Measurements from ENCODE around the gene GRID2. TPM values are rescaled to one million over a fixed set of nuclear protein-coding genes. Genes with fewer than 3 reads are reported as not detected.
"Not testable (repeated sequence)": the region's sequence is repeated elsewhere in the genome, so short reads cannot be mapped to it uniquely, and the experiment has no call there.

GRID2 gene
- total and polyA plus RNA-seq, 5 experiments from 2014 or later = not detected

GRCh38 chr4:93327346-93327745 lies 1023.6 kb downstream of the GRID2 start:
- no peaks in the 10 kb centered on the region for H3K27me3 Mint-ChIP-seq
- POLR2A ChIA-PET = no interaction called here
- no peaks in the 10 kb centered on the region for H3K4me1 Mint-ChIP-seq
- no peaks in the 10 kb centered on the region for H3K36me3 Mint-ChIP-seq
- no peak for DNase-seq
- ATAC-seq = no peak
- H3K27ac Mint-ChIP-seq = no peak overlapping the region
- no peak overlapping the region for H3K4me3 Mint-ChIP-seq
- H3K9me3 Mint-ChIP-seq = peaks cover 0 to 25% (median 10%) of the 10 kb centered on the region in 9 donors

GRCh38 chr4:93334003-93334402 lies 1030.2 kb downstream of the GRID2 start:
- DNase-seq = no peak
- ATAC-seq = no peak
- POLR2A ChIA-PET = no interaction called here
- Mint-ChIP-seq H3K36me3 (no peaks in the 10 kb centered on the region), H3K4me1 (no peaks in the 10 kb centered on the region), H3K4me3 (no peak overlapping the region), H3K9me3 (peaks cover 0 to 7% (median 0%) of the 10 kb centered on the region in 9 donors), H3K27me3 (no peaks in the 10 kb centered on the region), H3K27ac (no peak overlapping the region)

- ATAC-seq (no peak), DNase-seq (no peak)
- no peak overlapping the region for H3K27ac Mint-ChIP-seq
- POLR2A ChIA-PET = no interaction called here
- no peaks in the 10 kb centered on the region for H3K36me3 Mint-ChIP-seq
- no peaks in the 10 kb centered on the region for H3K27me3 Mint-ChIP-seq
- no peaks in the 10 kb centered on the region for H3K4me1 Mint-ChIP-seq
- H3K9me3 Mint-ChIP-seq = peaks cover 0 to 12% (median 0%) of the 10 kb centered on the region in 9 donors
- H3K4me3 Mint-ChIP-seq = no peak overlapping the region
Observed at GRCh38 chr4:93337196-93337595, 1033.4 kb downstream of the GRID2 start.

GRCh38 chr4:93342738-93343137 lies 1039.0 kb downstream of the GRID2 start:
- Mint-ChIP-seq H3K4me1 (no peaks in the 10 kb centered on the region), H3K36me3 (no peaks in the 10 kb centered on the region), H3K27me3 (no peaks in the 10 kb centered on the region), H3K4me3 (no peak overlapping the region), H3K27ac (no peak overlapping the region), H3K9me3 (peaks cover 0 to 12% (median 2%) of the 10 kb centered on the region in 9 donors)
- DNase-seq (no peak), ATAC-seq (no peak)
- POLR2A ChIA-PET = no interaction called here

- no peak overlapping the region for H3K27ac Mint-ChIP-seq
- POLR2A ChIA-PET = no interaction called here
- no peak for ATAC-seq
- DNase-seq = no peak
- H3K36me3 Mint-ChIP-seq = no peaks in the 10 kb centered on the region
- no peaks in the 10 kb centered on the region for H3K4me1 Mint-ChIP-seq
- no peak overlapping the region for H3K4me3 Mint-ChIP-seq
- no peaks in the 10 kb centered on the region for H3K27me3 Mint-ChIP-seq
- H3K9me3 Mint-ChIP-seq = peaks cover 0 to 8% (median 1%) of the 10 kb centered on the region in 9 donors
Observed at GRCh38 chr4:93346840-93347239, 1043.1 kb downstream of the GRID2 start.

GRCh38 chr4:93348896-93349295 lies 1045.1 kb downstream of the GRID2 start:
- POLR2A ChIA-PET = no interaction called here
- ATAC-seq = no peak
- H3K4me1 Mint-ChIP-seq = no peaks in the 10 kb centered on the region

GRCh38 chr4:93351846-93352245 lies 1048.1 kb downstream of the GRID2 start:
- DNase-seq (no peak), ATAC-seq (no peak)
- H3K36me3 Mint-ChIP-seq = no peaks in the 10 kb centered on the region
- peaks cover 0 to 10% (median 2%) of the 10 kb centered on the region in 9 donors for H3K9me3 Mint-ChIP-seq
- no peak overlapping the region for H3K27ac Mint-ChIP-seq
- H3K4me3 Mint-ChIP-seq = no peak overlapping the region
- POLR2A ChIA-PET = no interaction called here
- no peaks in the 10 kb centered on the region for H3K27me3 Mint-ChIP-seq
- no peaks in the 10 kb centered on the region for H3K4me1 Mint-ChIP-seq

More at GRCh38 chr4:93348896-93349295, 1045.1 kb downstream of the GRID2 start:
- no peak overlapping the region for H3K27ac Mint-ChIP-seq
- H3K9me3 Mint-ChIP-seq = peaks cover 0 to 10% (median 1%) of the 10 kb centered on the region in 9 donors
- DNase-seq = no peak
- H3K36me3 Mint-ChIP-seq = no peaks in the 10 kb centered on the region
- no peak overlapping the region for H3K4me3 Mint-ChIP-seq
- H3K27me3 Mint-ChIP-seq = no peaks in the 10 kb centered on the region

- Mint-ChIP-seq H3K27me3 (no peaks in the 10 kb centered on the region), H3K4me1 (no peaks in the 10 kb centered on the region), H3K9me3 (peaks cover 0 to 10% (median 2%) of the 10 kb centered on the region in 9 donors), H3K4me3 (no peak overlapping the region), H3K27ac (no peak overlapping the region), H3K36me3 (no peaks in the 10 kb centered on the region)
- POLR2A ChIA-PET = no interaction called here
- ATAC-seq (no peak), DNase-seq (no peak)
Observed at GRCh38 chr4:93355411-93355810, 1051.6 kb downstream of the GRID2 start.

- Mint-ChIP-seq H3K27me3 (no peaks in the 10 kb centered on the region), H3K4me3 (no peak overlapping the region), H3K4me1 (no peaks in the 10 kb centered on the region), H3K36me3 (no peaks in the 10 kb centered on the region), H3K9me3 (peaks cover 0 to 9% (median 2%) of the 10 kb centered on the region in 9 donors), H3K27ac (no peak overlapping the region)
- DNase-seq = no peak
- POLR2A ChIA-PET = no interaction called here
- no peak for ATAC-seq
Observed at GRCh38 chr4:93359586-93359985, 1055.8 kb downstream of the GRID2 start.

GRCh38 chr4:93366169-93366755 lies 1062.5 kb downstream of the GRID2 start:
- peaks cover 0 to 38% (median 4%) of the 10 kb centered on the region in 9 donors for H3K9me3 Mint-ChIP-seq
- H3K4me1 Mint-ChIP-seq, ATAC-seq, H3K4me3 Mint-ChIP-seq, H3K27me3 Mint-ChIP-seq, POLR2A ChIA-PET, H3K36me3 Mint-ChIP-seq, H3K27ac Mint-ChIP-seq, DNase-seq: not testable (repeated sequence)

GRCh38 chr4:93368968-93369367 lies 1065.2 kb downstream of the GRID2 start:
- Mint-ChIP-seq H3K27me3 (no peaks in the 10 kb centered on the region), H3K36me3 (no peaks in the 10 kb centered on the region), H3K9me3 (peaks cover 0 to 32% (median 6%) of the 10 kb centered on the region in 9 donors), H3K4me3 (no peak overlapping the region), H3K4me1 (peaks cover 0 to 2% (median 0%) of the 10 kb centered on the region in 4 donors), H3K27ac (no peak overlapping the region)
- no peak for ATAC-seq
- DNase-seq = no peak
- POLR2A ChIA-PET = no interaction called here

- H3K36me3 Mint-ChIP-seq = no peaks in the 10 kb centered on the region
- DNase-seq (no peak), ATAC-seq (no peak)
- H3K27ac Mint-ChIP-seq = no peak overlapping the region
- H3K4me3 Mint-ChIP-seq = no peak overlapping the region
- H3K27me3 Mint-ChIP-seq = no peaks in the 10 kb centered on the region
- peaks cover 0 to 29% (median 6%) of the 10 kb centered on the region in 9 donors for H3K9me3 Mint-ChIP-seq
- POLR2A ChIA-PET = no interaction called here
- H3K4me1 Mint-ChIP-seq = peaks cover 0 to 2% (median 0%) of the 10 kb centered on the region in 4 donors
Observed at GRCh38 chr4:93370256-93370655, 1066.5 kb downstream of the GRID2 start.

- Mint-ChIP-seq H3K4me1 (peaks cover 0 to 2% (median 0%) of the 10 kb centered on the region in 4 donors), H3K4me3 (no peak overlapping the region)
- POLR2A ChIA-PET = no interaction called here
Observed at GRCh38 chr4:93373893-93374860, 1070.4 kb downstream of the GRID2 start.

More at GRCh38 chr4:93373893-93374860, 1070.4 kb downstream of the GRID2 start:
- Mint-ChIP-seq H3K27me3 (no peaks in the 10 kb centered on the region), H3K9me3 (peaks cover 0 to 19% (median 3%) of the 10 kb centered on the region in 9 donors), H3K27ac (no peak overlapping the region), H3K36me3 (no peaks in the 10 kb centered on the region)
- no peak for DNase-seq
- ATAC-seq = no peak

Data from naive thymus-derived CD8-positive, alpha-beta T cell (primary cell).